Psoas muscle (tissue), 8 donors: Measurements from ENCODE around the gene DOK7. TPM values are rescaled to one million over a fixed set of nuclear protein-coding genes. Genes with fewer than 3 reads are reported as not detected.

Source experiments
- ATAC-seq, 4 donors: fragments of 200-7000 bp; cut with Tn5 transposase; one replicate each; pipeline ENCODE4 v1.9.1; 2020; ENCODE audit warnings: moderate library complexity in 3 of 4, mild to moderate bottlenecking in 2 of 4
- DNase-seq, 2 donors: peaks; one replicate each; pipeline ENCODE4 v3.0.0-alpha.2; 2020
- H3K27ac ChIP-seq: fragments of 200-600 bp; one replicate; pipeline ENCODE4 v1.8.0; 2022
- H3K27me3 ChIP-seq, 3 donors: fragments of 200-600 bp in 1 of 3; one replicate each; pipeline versions ENCODE4 v1.6.1 to v1.8.0; 2013 to 2022; ENCODE audit warnings: low read length in 2 of 3, mild to moderate bottlenecking in 2 of 3, moderate library complexity in 1 of 3; ENCODE audit not compliant: insufficient read depth in 3 of 3
- H3K36me3 ChIP-seq, 2 donors: fragments of 200-600 bp in 1 of 2; one replicate each; pipeline versions ENCODE4 v1.6.1 to v1.8.0; 2013 to 2022; ENCODE audit warnings: low read depth in 1 of 2, mild to moderate bottlenecking in 1 of 2, moderate library complexity in 1 of 2; ENCODE audit not compliant: insufficient read depth in 1 of 2
- H3K4me1 ChIP-seq: fragments of 200-600 bp; one replicate; pipeline ENCODE4 v1.8.0; 2022
- H3K4me3 ChIP-seq: fragments of 200-600 bp; one replicate; pipeline ENCODE4 v1.8.0; 2022; ENCODE audit warnings: mild to moderate bottlenecking
- H3K9me3 ChIP-seq: fragments of 200-600 bp; one replicate; pipeline ENCODE4 v1.8.0; 2022
- WGBS, 3 donors: extraction: QIAGEN DNeasy Blood & Tissue Kit; methylation state at CpG; one replicate each; pipeline versions ENCODE4 v1.1.6 to v1.1.7; 2013; 5-methylcytosine and 5-hydroxymethylcytosine counted together
- intact Hi-C, 2 donors: fragments of 100-400 bp; cut with DNase I; formaldehyde crosslinking; loops; one replicate each; pipeline versions ENCODE4 v1.11.0 to v1.14.2; 2022
- polyA plus RNA-seq, 3 donors: library from polyadenylated mRNA; stranded (reverse); fragments of 200-250 nt; gene quantifications; one replicate each; pipeline ENCODE4 v1.2.3, GENCODE V29; 2013
- total RNA-seq, 4 donors: library from RNA; stranded (reverse); fragmentation: NEBNext Ultra II Directional in 2 of 4; extraction: Animal tissue kit (Norgen Biotek cat#: 25700) in 2 of 4; gene quantifications; one replicate each; pipeline versions ENCODE4 v1.2.1 to v1.2.4, GENCODE V29; 2021 to 2023
- TF ChIP-seq, protein P1 (sequence below): fragments of 200-600 bp; IDR thresholded peaks from one replicate; pipeline ENCODE4 v1.8.0; 2022; ENCODE audit warnings: antibody characterized with exemption
- donor health status: healthy with polysubstance abuse.
- donor health status: DM: no; HTN: no; CAD: no; lungs with moderate emphysema.
- donor health status: Bipolar disorder and iron deficiency.
- donor health status: healthy.
- donor health status: DM: yes; HTN: yes; CAD: no.
- donor health status: DM: no; HTN: no; CAD: no.
- donor health status: DM: no; HTN: no; CAD: no.
- donor health status: DM: yes; HTN: yes; CAD: no.

Gene DOK7
- total and polyA plus RNA-seq, 7 donors: 3.4 to 48.6 (median 21.5) TPM

- no peak overlapping the region for H3K4me3 ChIP-seq
- H3K4me1 ChIP-seq: peaks cover 36% of the 10 kb centered on the region
- 93 to 100% (median 97%) methylated on average over 10 of the region's 10 CpGs for WGBS, 3 donors
- intact Hi-C loops: loop anchor here (5.0 kb wide), 2 partner anchors 51 to 126 kb away; no protein-coding TSS in a partner anchor
- peak; percentile 2 to 27 for DNase-seq
- H3K36me3 ChIP-seq: no peaks in the 10 kb centered on the region
- no peak for ATAC-seq
- H3K9me3 ChIP-seq: no peaks in the 10 kb centered on the region
- no peaks in the 10 kb centered on the region for H3K27me3 ChIP-seq
- H3K27ac ChIP-seq: no peak overlapping the region
- TF ChIP-seq, protein P1, sequence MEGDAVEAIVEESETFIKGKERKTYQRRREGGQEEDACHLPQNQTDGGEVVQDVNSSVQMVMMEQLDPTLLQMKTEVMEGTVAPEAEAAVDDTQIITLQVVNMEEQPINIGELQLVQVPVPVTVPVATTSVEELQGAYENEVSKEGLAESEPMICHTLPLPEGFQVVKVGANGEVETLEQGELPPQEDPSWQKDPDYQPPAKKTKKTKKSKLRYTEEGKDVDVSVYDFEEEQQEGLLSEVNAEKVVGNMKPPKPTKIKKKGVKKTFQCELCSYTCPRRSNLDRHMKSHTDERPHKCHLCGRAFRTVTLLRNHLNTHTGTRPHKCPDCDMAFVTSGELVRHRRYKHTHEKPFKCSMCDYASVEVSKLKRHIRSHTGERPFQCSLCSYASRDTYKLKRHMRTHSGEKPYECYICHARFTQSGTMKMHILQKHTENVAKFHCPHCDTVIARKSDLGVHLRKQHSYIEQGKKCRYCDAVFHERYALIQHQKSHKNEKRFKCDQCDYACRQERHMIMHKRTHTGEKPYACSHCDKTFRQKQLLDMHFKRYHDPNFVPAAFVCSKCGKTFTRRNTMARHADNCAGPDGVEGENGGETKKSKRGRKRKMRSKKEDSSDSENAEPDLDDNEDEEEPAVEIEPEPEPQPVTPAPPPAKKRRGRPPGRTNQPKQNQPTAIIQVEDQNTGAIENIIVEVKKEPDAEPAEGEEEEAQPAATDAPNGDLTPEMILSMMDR: no peak
These were observed 5.0 kb downstream of the DOK7 start for GRCh38 chr4:3468154-3468553.

- WGBS, 3 donors: 91 to 98% (median 96%) methylated on average over 11 of the region's 11 CpGs
- ATAC-seq (no peak), DNase-seq (no peak)
- H3K27me3 ChIP-seq: no peaks in the 10 kb centered on the region
- H3K27ac ChIP-seq: no peak overlapping the region
- intact Hi-C loops: loop anchor here (5.0 kb wide), 2 partner anchors 52 to 127 kb away; no protein-coding TSS in a partner anchor
- H3K36me3 ChIP-seq: no peaks in the 10 kb centered on the region
- TF ChIP-seq, protein P1: no peak
- peaks cover 40% of the 10 kb centered on the region for H3K4me1 ChIP-seq
- H3K9me3 ChIP-seq: no peaks in the 10 kb centered on the region
- no peak overlapping the region for H3K4me3 ChIP-seq
These were observed 5.7 kb downstream of the DOK7 start for GRCh38 chr4:3468804-3469203.

DNA sequence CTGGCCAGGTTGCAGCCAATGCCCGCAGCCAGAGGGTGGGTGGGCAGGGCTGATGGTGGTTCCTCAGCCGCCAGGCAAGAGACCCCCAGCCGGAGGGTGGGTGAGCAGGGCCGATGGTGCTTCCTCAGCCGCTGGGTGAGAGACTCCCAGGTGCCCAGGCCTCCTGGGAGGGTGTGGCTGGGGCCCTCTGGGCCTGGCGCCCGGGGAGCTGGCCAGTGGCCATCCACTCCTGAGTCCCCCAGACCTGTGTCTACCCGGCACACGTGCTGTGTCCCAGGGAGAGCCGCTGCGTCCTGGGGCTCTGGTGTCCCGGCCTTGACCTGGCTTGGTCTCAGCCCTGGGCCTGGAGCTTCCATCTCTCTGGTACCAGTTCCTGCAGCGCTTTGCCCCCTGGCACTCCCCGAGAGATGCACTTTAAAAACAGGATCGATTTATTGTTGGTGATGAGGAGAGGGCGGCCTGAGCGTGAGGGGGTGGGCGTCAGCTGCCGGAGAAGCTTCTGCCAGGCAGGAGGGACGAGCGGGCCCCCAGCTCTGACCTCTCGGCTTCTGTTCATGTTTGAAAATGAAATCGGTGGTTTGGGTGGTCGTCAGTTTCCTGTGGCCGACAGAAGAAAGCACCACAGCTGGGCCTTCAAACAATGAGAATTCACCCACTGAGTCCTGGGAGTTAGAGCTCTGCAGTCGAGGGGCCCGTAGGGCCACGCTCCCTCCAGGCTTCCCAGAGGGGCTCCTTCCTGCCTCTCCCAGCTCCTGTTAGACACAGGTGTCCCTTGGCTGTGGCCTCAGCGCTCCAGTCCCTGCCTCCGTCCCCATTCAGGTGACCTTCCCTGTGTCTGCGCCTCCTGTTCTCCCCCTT lies 6.5 kb downstream of the DOK7 start:
- WGBS, 3 donors: 80 to 84% (median 84%) methylated on average over 28 to 31 of the region's 31 CpGs
- TF ChIP-seq, protein P1: no peak
- Histone ChIP-seq H3K36me3 (no peaks in the 10 kb centered on the region), H3K9me3 (no peaks in the 10 kb centered on the region), H3K4me3 (no peak overlapping the region), H3K27me3 (no peaks in the 10 kb centered on the region), H3K4me1 (peaks cover 37% of the 10 kb centered on the region), H3K27ac (peak overlapping the region; percentile 57)
- intact Hi-C loops: loop anchor here (5.0 kb wide), 2 partner anchors 52 to 127 kb away; no protein-coding TSS in a partner anchor
- ATAC-seq (no peak), DNase-seq (peak; percentile 20 to 49)

DNA sequence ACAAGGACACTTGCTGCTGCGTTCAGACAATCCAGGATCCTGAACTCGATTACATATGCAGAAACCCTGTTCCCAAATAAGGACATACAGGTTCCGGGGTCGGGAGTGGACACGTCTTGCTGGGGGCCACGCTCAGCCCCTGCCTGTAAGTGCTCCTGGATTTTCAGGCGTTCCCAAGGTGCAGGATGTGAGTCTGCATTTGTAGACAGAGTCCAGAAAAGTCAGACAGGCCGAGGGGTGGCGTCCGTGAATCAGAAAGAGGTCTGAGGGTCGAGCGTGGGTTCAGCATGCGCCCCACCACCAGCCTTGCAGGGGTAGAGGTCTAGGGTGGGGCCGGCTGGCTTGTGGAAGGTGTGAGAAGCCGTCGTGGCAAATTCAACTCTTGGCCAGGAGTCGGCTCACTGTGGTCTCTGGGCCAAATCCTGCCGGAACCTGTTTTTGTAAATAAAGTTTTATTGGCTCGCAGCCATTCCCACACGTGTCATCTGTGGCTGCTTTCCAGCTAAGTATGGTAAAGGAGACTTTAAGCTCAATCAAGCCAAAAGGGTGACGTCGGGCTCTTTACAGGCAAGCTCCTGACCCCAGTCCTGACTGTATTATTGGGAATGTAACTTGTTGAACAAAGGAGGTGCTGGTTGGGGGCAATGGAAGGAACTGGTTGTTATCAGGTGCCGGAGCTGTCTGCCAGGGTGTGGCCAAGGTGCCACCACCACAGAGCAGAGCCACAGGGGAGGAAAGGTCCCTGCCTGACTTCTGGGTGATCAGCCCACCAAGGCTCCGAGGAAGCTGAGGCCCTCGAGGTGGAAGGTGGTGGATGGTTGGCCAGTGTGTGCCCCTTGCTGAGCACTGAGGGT lies 7.4 kb downstream of the DOK7 start:
- intact Hi-C loops: no loop called here
- H3K4me1 ChIP-seq: peaks cover 29% of the 10 kb centered on the region
- no peak for ATAC-seq
- H3K4me3 ChIP-seq: no peak overlapping the region
- DNase-seq: peak; percentile 8 to 28
- TF ChIP-seq, protein P1: no peak
- 62 to 69% (median 64%) methylated on average over 25 of the region's 25 CpGs for WGBS, 3 donors
- no peaks in the 10 kb centered on the region for H3K36me3 ChIP-seq
- no peaks in the 10 kb centered on the region for H3K9me3 ChIP-seq
- no peaks in the 10 kb centered on the region for H3K27me3 ChIP-seq
- H3K27ac ChIP-seq: no peak overlapping the region
